HG02642 (cell line): ENCODE measurements around the gene SIGLEC7.

Experiments
- ATAC-seq: cut with Tn5 transposase; IDR thresholded peaks from one replicate; pipeline ENCODE4 v1.9.1; 2021; ENCODE audit warnings: mild to moderate bottlenecking; ENCODE audit not compliant: unreplicated experiment, poor library complexity

SIGLEC7 gene

DNA sequence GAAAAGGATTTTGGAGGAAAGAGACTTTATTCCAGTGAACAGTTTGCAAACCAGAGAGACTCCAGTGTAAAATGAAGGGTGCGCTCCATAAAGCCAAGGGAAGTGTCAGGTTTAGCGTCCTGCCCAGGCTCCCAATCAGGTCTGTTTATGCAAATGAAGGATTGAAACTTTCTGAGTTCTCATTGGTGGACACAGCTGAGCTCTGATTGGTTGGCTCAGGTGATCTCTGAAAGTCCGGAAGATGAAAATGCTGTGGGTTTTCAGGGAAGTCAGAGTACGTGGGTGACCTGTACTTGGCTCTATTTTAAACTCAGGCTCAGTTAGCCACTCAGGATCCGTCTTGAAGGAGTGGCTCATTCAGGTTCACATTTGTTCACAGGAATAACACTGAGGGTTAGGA lies 54.1 kb downstream of the SIGLEC7 start:
- no peak for ATAC-seq

DNA sequence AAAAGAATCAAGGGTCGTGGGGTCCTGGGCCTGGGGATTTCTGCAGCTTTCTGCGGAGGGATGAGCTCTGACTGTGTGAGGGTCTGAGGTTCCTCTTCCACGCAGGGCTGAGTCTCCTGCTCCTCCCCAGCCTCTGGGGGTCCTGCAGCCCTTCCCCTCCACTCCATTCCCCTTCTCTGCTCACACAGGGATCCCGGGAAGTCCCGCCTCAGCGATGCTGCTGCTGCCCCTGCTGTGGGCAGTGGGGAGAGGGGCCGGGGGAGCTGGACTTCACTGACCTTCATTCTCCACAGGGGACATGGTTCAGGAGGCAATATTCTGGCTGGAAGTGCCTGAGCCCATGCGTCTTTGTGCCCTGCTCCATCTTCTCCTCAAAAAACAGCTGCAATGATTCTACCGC lies 56.5 kb downstream of the SIGLEC7 start:
- ATAC-seq: no peak

- no peak for ATAC-seq
Observed at GRCh38 chr19:51200071-51200666, 58.1 kb downstream of the SIGLEC7 start.

DNA sequence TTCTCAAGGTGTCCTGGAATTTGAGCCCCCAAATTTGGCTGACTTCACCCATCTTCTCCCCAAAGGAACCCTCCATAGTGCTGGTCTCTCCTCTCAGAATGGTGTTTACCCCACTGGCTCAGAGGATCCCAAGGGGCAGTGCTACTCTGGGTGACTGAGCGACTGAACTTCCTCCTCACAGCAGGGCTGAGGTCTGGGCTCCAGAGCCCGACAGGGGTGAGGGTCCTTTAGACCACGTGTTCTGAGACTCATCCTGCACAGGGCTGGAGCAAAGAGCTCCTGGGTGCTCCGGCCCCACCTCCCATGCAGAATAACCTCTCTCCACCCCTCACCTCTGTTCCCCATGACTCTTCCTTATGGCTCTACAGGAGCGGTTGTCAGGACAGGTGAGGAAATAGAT lies 59.6 kb downstream of the SIGLEC7 start:
- ATAC-seq: no peak
